B cell (primary cell): Measurements from ENCODE around the gene COL5A1. TPM values are rescaled to one million over a fixed set of nuclear protein-coding genes. Genes with fewer than 3 reads are reported as not detected.

Source experiments
- ATAC-seq: fragments of 200-7000 bp; cut with Tn5 transposase; one replicate; pipeline ENCODE4 v1.10.0; 2021; ENCODE audit warnings: low read depth, mild to moderate bottlenecking, moderate number of reproducible peaks, moderate library complexity
- CTCF ChIA-PET: fragments of 350-600 bp; sonication (Branson Sonifier 250); formaldehyde crosslinking; loops from one replicate; lab custom pipeline; 2021; ENCODE audit warnings: antibody characterized with exemption, inconsistent platforms; lab: Charles Lee
- POLR2A ChIA-PET: fragments of 350-600 bp; sonication (Branson Sonifier 250); formaldehyde crosslinking; loops from one replicate; lab custom pipeline; 2021; ENCODE audit warnings: antibody characterized with exemption; lab: Charles Lee
- DNase-seq: peaks from one replicate; pipeline ENCODE4 v3.0.0; 2013
- H2AFZ ChIP-seq: 2 replicates; pipeline ENCODE4 v1.6.1; 2012; ENCODE audit warnings: mild to moderate bottlenecking, low read depth, low read length; ENCODE audit not compliant: insufficient read depth, poor library complexity, severe bottlenecking
- H3K27ac ChIP-seq, 2 donors: 1 replicate in 1 of 2; 2 replicates in 1 of 2; pipeline ENCODE4 v1.5.1; 2012 to 2013; ENCODE audit warnings: low read length in 2 of 2, mild to moderate bottlenecking in 2 of 2, moderate library complexity in 1 of 2
- H3K27me3 ChIP-seq, 4 experiments: fragments of 200-600 bp in 1 of 4; sonication (generic) in 1 of 4; replicated peaks in 1 of 4; 1 replicate in 2 of 4; 2 replicates in 2 of 4; pipeline versions ENCODE4 v1.6.1 to v1.7.0; 2013 to 2016; ENCODE audit warnings: low read length in 3 of 4, mild to moderate bottlenecking in 2 of 4, mixed read lengths in 1 of 4, moderate library complexity in 1 of 4; ENCODE audit not compliant: insufficient read depth in 4 of 4, control insufficient read depth in 3 of 4; ENCODE audit errors: control extremely low read depth in 1 of 4
- H3K36me3 ChIP-seq, 2 experiments: replicated peaks in 1 of 2; 1 replicate in 1 of 2; 2 replicates in 1 of 2; pipeline versions ENCODE4 v1.6.1 to v1.7.1; 2013; ENCODE audit warnings: low read length in 1 of 2; ENCODE audit not compliant: insufficient read depth in 2 of 2, control insufficient read depth in 1 of 2; ENCODE audit errors: control extremely low read depth in 1 of 2, extremely low read depth in 1 of 2
- H3K4me1 ChIP-seq, 2 donors: fragments of 200-600 bp in 1 of 2; sonication (generic) in 1 of 2; 1 replicate in 1 of 2; 2 replicates in 1 of 2; pipeline versions ENCODE4 v1.5.1 to v1.6.1; 2013 to 2017; ENCODE audit warnings: low read length in 2 of 2; ENCODE audit not compliant: control insufficient read depth in 2 of 2, insufficient read depth in 2 of 2
- H3K4me2 ChIP-seq: replicated peaks from 2 replicates; pipeline ENCODE3; 2012; ENCODE audit warnings: mild to moderate bottlenecking, low read depth, low read length; ENCODE audit not compliant: poor library complexity, severe bottlenecking
- H3K4me3 ChIP-seq, 5 experiments: fragments of 200-600 bp in 1 of 5; sonication (generic) in 1 of 5; 1 replicate in 3 of 5; 2 replicates in 2 of 5; pipeline versions ENCODE4 v1.5.1 to v1.7.0; 2011 to 2016; ENCODE audit warnings: low read length in 4 of 5, mild to moderate bottlenecking in 4 of 5, low read depth in 2 of 5, control low read depth in 1 of 5, moderate library complexity in 1 of 5; ENCODE audit not compliant: insufficient read depth in 1 of 5; ENCODE audit errors: control extremely low read depth in 1 of 5, extremely low read depth in 1 of 5
- H3K79me2 ChIP-seq: fragments of 200-600 bp; sonication (generic); one replicate; pipeline ENCODE4 v1.6.0; 2016; ENCODE audit warnings: low read length; ENCODE audit not compliant: control insufficient read depth, insufficient read depth
- H3K9ac ChIP-seq: fragments of 200-600 bp; sonication (generic); 2 replicates; pipeline ENCODE4 v1.6.1; 2017; ENCODE audit warnings: mild to moderate bottlenecking, low read length, moderate library complexity
- H3K9me3 ChIP-seq, 3 donors: one replicate each; pipeline versions ENCODE4 v1.6.1 to v1.7.1; 2013; ENCODE audit warnings: low read length in 2 of 3; ENCODE audit not compliant: control insufficient read depth in 2 of 3, insufficient read depth in 1 of 3; ENCODE audit errors: control extremely low read depth in 1 of 3
- H4K20me1 ChIP-seq: 2 replicates; pipeline ENCODE4 v1.6.0; 2012; ENCODE audit warnings: mild to moderate bottlenecking, low read length; ENCODE audit not compliant: insufficient read depth, control insufficient read depth, poor library complexity, severe bottlenecking
- H3K27ac Mint-ChIP-seq: one replicate; pipeline ENCODE4 v1.8.0; 2021; ENCODE audit warnings: mixed read lengths
- H3K27me3 Mint-ChIP-seq: one replicate; pipeline ENCODE4 v1.8.0; 2021; ENCODE audit warnings: mixed read lengths
- H3K4me1 Mint-ChIP-seq: one replicate; pipeline ENCODE4 v1.8.0; 2021; ENCODE audit warnings: mixed read lengths
- H3K4me3 Mint-ChIP-seq: one replicate; pipeline ENCODE4 v1.8.0; 2021; ENCODE audit warnings: mixed read lengths
- H3K9me3 Mint-ChIP-seq: one replicate; pipeline ENCODE4 v1.8.0; 2022; ENCODE audit warnings: mixed read lengths; ENCODE audit not compliant: insufficient read depth
- EZH2 ChIP-seq: IDR thresholded peaks from 2 replicates; pipeline ENCODE4 v1.6.1; 2012; ENCODE audit warnings: borderline replicate concordance, low read depth, mild to moderate bottlenecking, moderate library complexity, low read length; ENCODE audit not compliant: insufficient read depth, poor library complexity, severe bottlenecking
- WGBS: methylation state at CpG from one replicate; pipeline ENCODE4 v1.1.5; 2013; ENCODE audit warnings: missing lambda C conversion rate; ENCODE audit not compliant: insufficient coverage; 5-methylcytosine and 5-hydroxymethylcytosine counted together
- intact Hi-C: fragments of 100-400 bp; cut with micrococcal nuclease; formaldehyde crosslinking; loops from one replicate; pipeline ENCODE4 v1.10.0; 2022
- polyA plus RNA-seq: library from polyadenylated mRNA; depleted of rRNA; stranded (reverse); fragments of >200 nt; gene quantifications from 2 replicates; pipeline ENCODE4 v1.2.3, GENCODE V29; 2012
- total RNA-seq, 2 donors: library from RNA; stranded (reverse); fragments of 120-200 nt in 1 of 2; gene quantifications; 1 replicate in 1 of 2; 2 replicates in 1 of 2; pipeline versions ENCODE4 v1.2.3 to v1.2.4, GENCODE V29; 2013 to 2022
- TF ChIP-seq, protein P1 (sequence below): fragments of 200-600 bp; IDR thresholded peaks from one replicate; pipeline ENCODE4 v1.8.0; 2022; ENCODE audit warnings: antibody characterized with exemption, mild to moderate bottlenecking

COL5A1 gene
- total and polyA plus RNA-seq, 2 donors (not counting 1 experiment from before 2014, with no cell fraction given), result 0.06 TPM; not detected in 1

DNA sequence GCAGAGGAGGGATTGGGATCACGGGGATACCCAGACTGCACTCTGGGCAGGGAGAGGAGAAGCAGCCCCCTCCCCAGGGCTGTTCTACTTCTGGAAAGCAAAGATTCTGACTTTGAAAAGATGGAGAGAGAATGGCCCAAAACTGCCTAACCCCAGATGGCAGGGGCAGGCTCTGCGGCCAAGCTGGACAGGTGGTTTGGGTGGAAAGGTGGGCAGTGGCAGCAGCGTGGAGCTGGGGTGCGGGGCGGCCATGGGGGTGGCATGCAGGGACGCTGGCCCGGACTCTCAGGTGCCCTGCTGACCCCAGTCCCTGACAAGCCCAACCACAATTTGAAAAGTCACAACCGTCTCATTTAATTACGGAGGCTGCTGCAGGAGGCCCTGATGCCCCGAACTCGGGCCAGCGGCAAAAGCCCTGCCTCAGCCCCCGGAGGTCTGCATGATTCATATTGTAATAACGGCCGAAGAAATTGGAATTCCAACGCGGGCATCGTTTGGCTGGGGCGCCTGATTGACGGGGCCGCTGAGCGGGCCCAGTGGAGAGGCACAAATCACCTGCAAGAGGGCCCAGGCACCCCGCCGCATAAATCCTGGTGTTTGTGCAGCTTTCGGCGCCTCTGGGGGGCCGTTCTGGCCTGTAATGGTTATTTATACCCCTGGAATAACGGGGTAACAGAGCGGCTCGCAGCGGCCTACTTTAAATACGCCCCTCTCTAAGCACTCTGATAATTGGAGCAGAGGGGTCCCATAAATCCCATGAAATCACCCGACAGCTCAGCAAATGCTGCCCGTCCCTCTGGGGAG is 197.2 kb downstream of the COL5A1 start:
- Mint-ChIP-seq H3K27me3 (no peaks in the 10 kb centered on the region), H3K4me1 (no peaks in the 10 kb centered on the region), H3K4me3 (no peak overlapping the region), H3K9me3 (no peaks in the 10 kb centered on the region), H3K27ac (peak overlapping the region; percentile 15)
- H3K9ac ChIP-seq, result no peak overlapping the region
- ChIA-PET CTCF (no interaction called here), POLR2A (no interaction called here)
- intact Hi-C loops, result no loop called here
- H3K79me2 ChIP-seq, result no peaks in the 10 kb centered on the region
- WGBS, result 95% methylated on average over 31 of the region's 34 CpGs
- ATAC-seq, result no peak
- no peak overlapping the region for H3K27ac ChIP-seq
- no peak overlapping the region for H3K4me3 ChIP-seq
- TF ChIP-seq EZH2, result no peak
- TF ChIP-seq, protein P1, sequence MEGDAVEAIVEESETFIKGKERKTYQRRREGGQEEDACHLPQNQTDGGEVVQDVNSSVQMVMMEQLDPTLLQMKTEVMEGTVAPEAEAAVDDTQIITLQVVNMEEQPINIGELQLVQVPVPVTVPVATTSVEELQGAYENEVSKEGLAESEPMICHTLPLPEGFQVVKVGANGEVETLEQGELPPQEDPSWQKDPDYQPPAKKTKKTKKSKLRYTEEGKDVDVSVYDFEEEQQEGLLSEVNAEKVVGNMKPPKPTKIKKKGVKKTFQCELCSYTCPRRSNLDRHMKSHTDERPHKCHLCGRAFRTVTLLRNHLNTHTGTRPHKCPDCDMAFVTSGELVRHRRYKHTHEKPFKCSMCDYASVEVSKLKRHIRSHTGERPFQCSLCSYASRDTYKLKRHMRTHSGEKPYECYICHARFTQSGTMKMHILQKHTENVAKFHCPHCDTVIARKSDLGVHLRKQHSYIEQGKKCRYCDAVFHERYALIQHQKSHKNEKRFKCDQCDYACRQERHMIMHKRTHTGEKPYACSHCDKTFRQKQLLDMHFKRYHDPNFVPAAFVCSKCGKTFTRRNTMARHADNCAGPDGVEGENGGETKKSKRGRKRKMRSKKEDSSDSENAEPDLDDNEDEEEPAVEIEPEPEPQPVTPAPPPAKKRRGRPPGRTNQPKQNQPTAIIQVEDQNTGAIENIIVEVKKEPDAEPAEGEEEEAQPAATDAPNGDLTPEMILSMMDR, result no peak
- H3K4me2 ChIP-seq, result no peak overlapping the region
- H3K27me3 ChIP-seq, result no peaks in the 10 kb centered on the region
- no peaks in the 10 kb centered on the region for H4K20me1 ChIP-seq
- no peaks in the 10 kb centered on the region for H3K36me3 ChIP-seq
- H2AFZ ChIP-seq, result no peak overlapping the region
- DNase-seq, result no peak
- H3K9me3 ChIP-seq, result peaks cover 0 to 4% (median 0%) of the 10 kb centered on the region in 3 donors
- no peaks in the 10 kb centered on the region for H3K4me1 ChIP-seq

DNA sequence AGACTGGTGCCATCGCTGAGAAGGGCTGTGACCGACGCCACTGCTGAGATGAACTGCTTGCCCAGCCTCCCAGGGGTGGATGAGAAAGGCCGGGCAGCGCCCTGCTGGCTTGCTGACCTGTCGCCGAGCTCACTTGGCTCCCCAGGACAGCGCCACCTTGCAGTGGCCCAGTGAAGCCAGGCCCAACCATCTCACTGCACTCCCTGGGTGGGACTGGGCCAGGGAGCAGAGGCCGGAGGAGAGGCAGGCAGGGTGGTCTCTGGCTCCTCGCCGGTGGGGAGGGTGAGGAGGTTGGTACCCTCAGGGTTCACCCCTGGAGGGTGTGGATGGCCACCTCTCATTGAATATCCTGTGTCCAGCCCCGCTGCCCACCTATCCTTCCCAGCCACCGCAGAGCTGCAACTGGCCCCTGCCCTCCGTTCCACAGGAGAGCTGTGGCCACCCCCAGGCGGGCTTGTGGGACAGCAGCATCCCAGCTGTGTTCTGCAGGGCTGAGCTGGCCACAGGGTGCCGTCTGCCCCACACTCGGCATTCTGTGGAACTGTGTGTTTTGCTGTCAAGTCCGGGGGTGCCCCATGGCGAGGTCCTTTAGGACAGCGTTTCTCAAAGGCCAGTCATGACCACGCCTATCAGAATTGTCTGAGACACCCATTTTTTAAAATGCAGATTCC is 198.0 kb downstream of the COL5A1 start:
- intact Hi-C loops, result no loop called here
- TF ChIP-seq, protein P1, result no peak
- no peak for TF ChIP-seq EZH2
- Histone ChIP-seq H3K9ac (no peak overlapping the region), H3K79me2 (no peaks in the 10 kb centered on the region), H2AFZ (no peak overlapping the region), H3K9me3 (peaks cover 0 to 4% (median 0%) of the 10 kb centered on the region in 3 donors), H3K27me3 (no peaks in the 10 kb centered on the region), H3K27ac (no peak overlapping the region), H3K4me2 (no peak overlapping the region), H4K20me1 (no peaks in the 10 kb centered on the region), H3K36me3 (no peaks in the 10 kb centered on the region), H3K4me1 (no peaks in the 10 kb centered on the region), H3K4me3 (no peak overlapping the region)
- CTCF ChIA-PET, result no interaction called here
- H3K27ac Mint-ChIP-seq, result peak overlapping the region; percentile 15
- 95% methylated on average over 18 of the region's 21 CpGs for WGBS
- no peak for ATAC-seq
- no peaks in the 10 kb centered on the region for H3K27me3 Mint-ChIP-seq
- H3K4me1 Mint-ChIP-seq, result no peaks in the 10 kb centered on the region
- H3K9me3 Mint-ChIP-seq, result no peaks in the 10 kb centered on the region
- no peak for DNase-seq
- no peak overlapping the region for H3K4me3 Mint-ChIP-seq
- POLR2A ChIA-PET, result no interaction called here
